ENCODE data around the gene GMPR2. TPM values are rescaled to one million over a fixed set of nuclear protein-coding genes. Genes with fewer than 3 reads are reported as not detected.

The GMPR2 gene
- total and polyA plus RNA-seq, 2 of the 13 experiments (the other 11 are each of a cell fraction or from before 2014, with no cell fraction given), result 210 to 273 TPM

DNA sequence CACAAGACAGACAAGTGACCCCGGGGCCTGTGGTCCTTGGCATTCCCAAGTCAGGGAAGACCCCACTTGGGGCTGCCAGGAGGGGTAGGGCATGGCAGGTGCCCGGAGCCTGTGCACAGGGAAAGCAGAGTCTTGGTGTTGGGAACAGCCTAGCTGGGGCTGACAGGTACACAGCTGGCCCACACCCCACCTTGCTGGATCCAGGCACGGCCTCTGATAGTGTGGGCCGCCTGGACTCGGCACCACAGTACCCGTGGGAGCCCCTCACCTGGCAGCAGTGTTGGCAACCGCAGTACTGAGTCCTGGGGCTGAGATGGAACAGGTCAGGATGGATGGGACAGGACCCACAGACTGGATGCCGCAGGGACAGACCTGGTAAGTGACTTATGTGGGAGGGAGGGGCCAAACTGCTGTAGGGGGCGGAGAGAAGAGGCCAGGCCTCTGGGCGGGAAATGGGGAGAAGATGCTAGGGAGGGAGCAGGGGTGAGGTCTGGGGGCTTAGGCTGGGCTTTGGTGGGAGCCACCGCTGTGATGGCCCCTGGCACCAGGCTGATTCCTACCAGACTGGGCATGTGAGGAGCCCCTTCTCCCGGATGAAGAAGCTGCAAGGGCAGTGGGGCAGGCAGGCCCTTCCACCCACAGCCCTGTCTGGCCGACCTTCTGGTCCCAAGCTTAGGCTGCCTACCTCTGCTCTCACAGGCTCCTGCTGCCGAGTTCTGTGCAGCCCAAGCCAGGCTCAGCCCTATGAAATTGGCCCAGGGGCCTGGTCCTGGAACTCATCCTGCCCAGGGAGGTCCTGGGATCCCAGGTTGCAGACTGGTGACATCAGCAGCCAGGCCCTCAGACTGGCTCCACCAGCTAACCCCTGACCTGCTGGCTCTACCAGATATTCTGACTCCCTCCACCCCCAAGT lies 30.3 kb downstream of the GMPR2 start, which contains the start of gene TGM1 (continued):
- TF ChIP-seq, protein P1, sequence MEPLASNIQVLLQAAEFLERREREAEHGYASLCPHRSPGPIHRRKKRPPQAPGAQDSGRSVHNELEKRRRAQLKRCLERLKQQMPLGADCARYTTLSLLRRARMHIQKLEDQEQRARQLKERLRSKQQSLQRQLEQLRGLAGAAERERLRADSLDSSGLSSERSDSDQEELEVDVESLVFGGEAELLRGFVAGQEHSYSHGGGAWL (CRISPR knock-in tag; IDR thresholded peaks at IDR 0.05), result 0 out of 2 replicates have a peak, but pooled peaks have one; percentile 23
- TF ChIP-seq, protein P2, sequence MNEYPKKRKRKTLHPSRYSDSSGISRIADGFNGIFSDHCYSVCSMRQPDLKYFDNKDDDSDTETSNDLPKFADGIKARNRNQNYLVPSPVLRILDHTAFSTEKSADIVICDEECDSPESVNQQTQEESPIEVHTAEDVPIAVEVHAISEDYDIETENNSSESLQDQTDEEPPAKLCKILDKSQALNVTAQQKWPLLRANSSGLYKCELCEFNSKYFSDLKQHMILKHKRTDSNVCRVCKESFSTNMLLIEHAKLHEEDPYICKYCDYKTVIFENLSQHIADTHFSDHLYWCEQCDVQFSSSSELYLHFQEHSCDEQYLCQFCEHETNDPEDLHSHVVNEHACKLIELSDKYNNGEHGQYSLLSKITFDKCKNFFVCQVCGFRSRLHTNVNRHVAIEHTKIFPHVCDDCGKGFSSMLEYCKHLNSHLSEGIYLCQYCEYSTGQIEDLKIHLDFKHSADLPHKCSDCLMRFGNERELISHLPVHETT (CRISPR knock-in tag; conservative IDR thresholded peaks at IDR 0.05), result no peak
- no peak for TF ChIP-seq HOXA5 (CRISPR knock-in tag; IDR thresholded peaks at IDR 0.05)
- TF ChIP-seq ZNF678 (CRISPR knock-in tag; IDR thresholded peaks at IDR 0.05), result no peak
- no peak for TF ChIP-seq KAT8 (CRISPR knock-in tag; IDR thresholded peaks at IDR 0.05)
- no peak for TF ChIP-seq HES4 (CRISPR knock-in tag; IDR thresholded peaks at IDR 0.05; ENCODE audit: borderline replicate concordance)
- TF ChIP-seq ZNF225 (CRISPR knock-in tag; IDR thresholded peaks at IDR 0.05), result no peak
- TF ChIP-seq ZNF713 (CRISPR knock-in tag; IDR thresholded peaks at IDR 0.05), result no peak
- 0 out of 2 replicates have a peak, but pooled peaks have one; percentile 43 for TF ChIP-seq IKZF1 (IDR thresholded peaks at IDR 0.05)
- TF ChIP-seq BRD4 (CRISPR knock-in tag; IDR thresholded peaks at IDR 0.05), result no peak
- TF ChIP-seq, protein P3, sequence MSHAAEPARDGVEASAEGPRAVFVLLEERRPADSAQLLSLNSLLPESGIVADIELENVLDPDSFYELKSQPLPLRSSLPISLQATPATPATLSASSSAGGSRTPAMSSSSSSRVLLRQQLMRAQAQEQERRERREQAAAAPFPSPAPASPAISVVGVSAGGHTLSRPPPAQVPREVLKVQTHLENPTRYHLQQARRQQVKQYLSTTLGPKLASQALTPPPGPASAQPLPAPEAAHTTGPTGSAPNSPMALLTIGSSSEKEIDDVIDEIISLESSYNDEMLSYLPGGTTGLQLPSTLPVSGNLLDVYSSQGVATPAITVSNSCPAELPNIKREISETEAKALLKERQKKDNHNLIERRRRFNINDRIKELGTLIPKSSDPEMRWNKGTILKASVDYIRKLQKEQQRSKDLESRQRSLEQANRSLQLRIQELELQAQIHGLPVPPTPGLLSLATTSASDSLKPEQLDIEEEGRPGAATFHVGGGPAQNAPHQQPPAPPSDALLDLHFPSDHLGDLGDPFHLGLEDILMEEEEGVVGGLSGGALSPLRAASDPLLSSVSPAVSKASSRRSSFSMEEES (CRISPR knock-in tag; IDR thresholded peaks at IDR 0.05), result no peak
- TF ChIP-seq, protein P4, sequence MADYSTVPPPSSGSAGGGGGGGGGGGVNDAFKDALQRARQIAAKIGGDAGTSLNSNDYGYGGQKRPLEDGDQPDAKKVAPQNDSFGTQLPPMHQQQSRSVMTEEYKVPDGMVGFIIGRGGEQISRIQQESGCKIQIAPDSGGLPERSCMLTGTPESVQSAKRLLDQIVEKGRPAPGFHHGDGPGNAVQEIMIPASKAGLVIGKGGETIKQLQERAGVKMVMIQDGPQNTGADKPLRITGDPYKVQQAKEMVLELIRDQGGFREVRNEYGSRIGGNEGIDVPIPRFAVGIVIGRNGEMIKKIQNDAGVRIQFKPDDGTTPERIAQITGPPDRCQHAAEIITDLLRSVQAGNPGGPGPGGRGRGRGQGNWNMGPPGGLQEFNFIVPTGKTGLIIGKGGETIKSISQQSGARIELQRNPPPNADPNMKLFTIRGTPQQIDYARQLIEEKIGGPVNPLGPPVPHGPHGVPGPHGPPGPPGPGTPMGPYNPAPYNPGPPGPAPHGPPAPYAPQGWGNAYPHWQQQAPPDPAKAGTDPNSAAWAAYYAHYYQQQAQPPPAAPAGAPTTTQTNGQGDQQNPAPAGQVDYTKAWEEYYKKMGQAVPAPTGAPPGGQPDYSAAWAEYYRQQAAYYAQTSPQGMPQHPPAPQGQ (CRISPR knock-in tag; IDR thresholded peaks at IDR 0.05; ENCODE audit: borderline replicate concordance), result no peak
- TF ChIP-seq ZNF235 (CRISPR knock-in tag; IDR thresholded peaks at IDR 0.05; ENCODE audit: borderline replicate concordance), result no peak
- no peak for TF ChIP-seq ZNF383 (CRISPR knock-in tag; IDR thresholded peaks at IDR 0.05; ENCODE audit: borderline replicate concordance)
- TF ChIP-seq ZNF276 (CRISPR knock-in tag; IDR thresholded peaks at IDR 0.05; ENCODE audit: low read depth), result no peak
- TF ChIP-seq MNT (IDR thresholded peaks at IDR 0.05), result no peak
- TF ChIP-seq MEIS1 (CRISPR knock-in tag; IDR thresholded peaks at IDR 0.05; ENCODE audit: borderline replicate concordance), result 0 out of 2 replicates have a peak, but pooled peaks have one; percentile 33
- TF ChIP-seq ZNF75D (CRISPR knock-in tag; IDR thresholded peaks at IDR 0.05; ENCODE audit: borderline replicate concordance), result no peak
- peak; percentile 51 for TF ChIP-seq AGO2 (optimal IDR thresholded peaks at IDR 0.05; ENCODE audit: low read depth, low read length)
- TF ChIP-seq ZFP90 (CRISPR knock-in tag; IDR thresholded peaks at IDR 0.05; ENCODE audit: borderline replicate concordance), result no peak
- TF ChIP-seq ZNF256 (CRISPR knock-in tag; conservative IDR thresholded peaks at IDR 0.05), result no peak
